ENCODE data around the gene INTS14. TPM values are rescaled to one million over a fixed set of nuclear protein-coding genes. Genes with fewer than 3 reads are reported as not detected.

The INTS14 gene
- total RNA-seq, 1 donor from 2014 or later, result 40.9 TPM

DNA sequence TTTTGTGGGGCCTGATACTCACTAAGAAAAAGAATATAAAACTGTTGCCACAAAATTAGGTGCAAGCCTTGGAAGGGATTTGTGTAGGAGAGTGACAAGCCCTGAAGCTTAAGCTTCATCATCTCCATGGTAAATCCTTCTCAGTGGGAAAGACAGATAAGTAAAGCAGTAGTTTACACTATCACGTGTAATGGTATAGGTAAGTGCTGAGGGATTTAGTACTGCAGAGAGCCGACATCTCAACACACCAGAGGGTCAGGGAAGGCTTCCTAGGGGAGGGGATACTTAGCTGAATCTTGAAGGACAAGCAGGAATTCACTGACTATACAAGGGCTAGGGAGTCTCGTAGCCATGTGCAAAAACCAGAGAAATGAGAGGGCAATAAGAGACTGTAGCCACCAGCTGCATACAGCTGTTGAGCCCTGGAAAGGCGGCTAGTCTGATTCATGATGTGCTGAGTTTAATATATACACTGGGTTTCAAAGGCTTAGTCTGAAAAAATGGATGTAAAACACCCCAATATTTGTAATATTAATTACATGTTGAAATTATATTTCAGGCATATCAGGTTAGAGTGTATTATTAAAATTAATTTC lies 21.9 kb upstream of the INTS14 start:
- no peak for DNase-seq (ENCODE audit: low read depth)
- H3K4me3 ChIP-seq (ENCODE audit: low read depth, low read length), result no peak overlapping the region
- TF ChIP-seq, protein P1, sequence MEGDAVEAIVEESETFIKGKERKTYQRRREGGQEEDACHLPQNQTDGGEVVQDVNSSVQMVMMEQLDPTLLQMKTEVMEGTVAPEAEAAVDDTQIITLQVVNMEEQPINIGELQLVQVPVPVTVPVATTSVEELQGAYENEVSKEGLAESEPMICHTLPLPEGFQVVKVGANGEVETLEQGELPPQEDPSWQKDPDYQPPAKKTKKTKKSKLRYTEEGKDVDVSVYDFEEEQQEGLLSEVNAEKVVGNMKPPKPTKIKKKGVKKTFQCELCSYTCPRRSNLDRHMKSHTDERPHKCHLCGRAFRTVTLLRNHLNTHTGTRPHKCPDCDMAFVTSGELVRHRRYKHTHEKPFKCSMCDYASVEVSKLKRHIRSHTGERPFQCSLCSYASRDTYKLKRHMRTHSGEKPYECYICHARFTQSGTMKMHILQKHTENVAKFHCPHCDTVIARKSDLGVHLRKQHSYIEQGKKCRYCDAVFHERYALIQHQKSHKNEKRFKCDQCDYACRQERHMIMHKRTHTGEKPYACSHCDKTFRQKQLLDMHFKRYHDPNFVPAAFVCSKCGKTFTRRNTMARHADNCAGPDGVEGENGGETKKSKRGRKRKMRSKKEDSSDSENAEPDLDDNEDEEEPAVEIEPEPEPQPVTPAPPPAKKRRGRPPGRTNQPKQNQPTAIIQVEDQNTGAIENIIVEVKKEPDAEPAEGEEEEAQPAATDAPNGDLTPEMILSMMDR (conservative IDR thresholded peaks at IDR 0.05; ENCODE audit: low read depth, low read length), result no peak

DNA sequence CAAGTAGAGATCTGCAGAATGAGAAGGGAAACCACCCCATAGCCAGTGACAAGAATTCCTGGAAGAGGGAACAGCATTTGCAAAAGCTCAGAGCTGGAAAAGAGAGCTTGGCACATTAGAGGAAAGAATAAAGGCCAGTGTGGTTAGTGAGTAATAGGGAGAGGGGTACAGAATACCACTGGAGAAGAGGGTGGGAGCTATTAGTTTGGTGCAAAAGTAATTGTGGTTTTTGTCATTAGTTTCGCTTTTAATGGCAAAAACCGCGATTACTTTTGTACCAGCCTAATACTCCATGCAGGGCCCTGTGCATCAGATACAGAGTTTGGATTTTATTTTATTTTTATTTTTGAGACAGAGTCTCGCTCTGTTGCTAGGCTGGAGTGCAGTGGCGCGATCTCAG lies 20.6 kb upstream of the INTS14 start:
- TF ChIP-seq, protein P1 (conservative IDR thresholded peaks at IDR 0.05; ENCODE audit: low read depth, low read length), result no peak
- no peak for DNase-seq (ENCODE audit: low read depth)
- H3K4me3 ChIP-seq (ENCODE audit: low read depth, low read length), result no peak overlapping the region

DNA sequence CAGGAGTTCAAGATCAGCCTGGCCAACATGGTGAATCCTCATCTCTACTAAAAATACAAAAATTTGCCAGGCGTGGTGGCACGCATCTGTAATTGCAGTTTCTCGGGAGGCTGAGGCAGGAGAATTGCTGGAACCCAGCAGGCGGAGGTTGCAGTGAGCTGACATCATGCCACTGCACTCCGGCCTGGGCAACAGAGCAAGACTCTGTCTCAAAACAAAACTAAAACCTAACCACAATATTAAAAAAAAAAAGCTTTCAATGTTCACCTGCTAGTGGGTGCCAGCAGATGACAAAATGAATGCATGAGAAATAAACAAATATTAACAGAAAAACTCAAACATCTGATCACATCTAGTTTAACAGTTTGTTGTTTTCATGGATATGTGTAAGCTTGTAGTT lies 19.8 kb upstream of the INTS14 start:
- TF ChIP-seq, protein P1 (conservative IDR thresholded peaks at IDR 0.05; ENCODE audit: low read depth, low read length), result no peak
- no peak for DNase-seq (ENCODE audit: low read depth)
- no peak overlapping the region for H3K4me3 ChIP-seq (ENCODE audit: low read depth, low read length)

DNA sequence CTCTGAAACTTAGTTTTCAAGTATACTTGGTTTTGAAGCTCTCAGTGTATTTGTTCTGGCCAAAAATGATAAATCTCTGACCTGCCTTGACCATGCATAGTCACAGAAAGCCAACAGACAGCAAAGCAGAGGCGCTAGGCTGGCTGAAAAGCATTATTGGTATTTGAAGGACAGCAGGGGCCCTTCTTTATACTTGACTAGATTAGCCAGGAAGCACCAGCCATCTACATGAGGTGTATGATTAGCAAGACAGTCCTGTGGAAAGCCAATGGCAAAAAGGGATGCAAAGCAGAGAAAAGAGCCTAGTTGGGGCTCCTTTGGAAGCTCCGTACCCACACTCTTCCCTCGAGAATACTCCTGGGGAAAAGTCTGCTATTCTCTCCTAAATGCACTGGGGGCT lies 18.6 kb upstream of the INTS14 start:
- TF ChIP-seq, protein P1 (conservative IDR thresholded peaks at IDR 0.05; ENCODE audit: low read depth, low read length), result no peak
- H3K4me3 ChIP-seq (ENCODE audit: low read depth, low read length), result no peak overlapping the region
- DNase-seq (ENCODE audit: low read depth), result no peak

DNA sequence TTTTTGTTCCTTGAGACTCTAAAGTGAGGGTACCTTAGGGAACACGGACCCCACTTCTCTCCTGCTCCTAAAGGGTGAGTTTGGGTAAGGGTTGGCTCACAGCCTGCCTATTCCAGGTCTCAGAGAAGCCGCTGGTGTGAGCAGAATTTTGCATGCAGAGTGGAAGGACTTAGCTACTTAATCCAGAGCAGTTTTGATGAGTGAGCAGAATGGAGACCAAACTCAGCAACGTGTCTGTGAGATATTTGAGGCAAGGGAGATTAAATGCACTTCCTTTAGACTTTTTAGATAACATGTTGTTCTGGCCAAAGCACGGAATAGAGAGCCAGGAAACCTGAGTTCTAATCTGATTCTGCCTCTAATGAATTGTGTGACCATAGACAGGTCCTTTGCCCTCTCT lies 15.9 kb upstream of the INTS14 start:
- DNase-seq (ENCODE audit: low read depth), result no peak

DNA sequence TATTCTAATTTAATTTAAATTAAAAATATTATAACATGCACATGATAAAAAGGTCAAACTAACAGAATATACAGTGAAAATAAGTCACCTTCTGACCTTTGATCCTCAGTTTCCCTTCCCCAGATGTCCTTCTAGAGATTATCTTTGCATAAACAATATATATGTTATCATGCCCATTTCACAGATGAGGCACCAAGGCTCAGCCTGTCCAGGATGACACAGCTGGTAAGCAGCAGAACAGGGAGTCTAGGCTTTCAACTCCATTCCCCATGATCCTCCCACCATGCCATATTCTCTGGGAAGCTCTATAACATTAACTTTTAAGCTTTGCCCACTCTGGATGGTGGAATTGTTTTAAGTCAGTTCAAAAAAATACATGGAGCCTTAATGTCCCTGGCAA lies 12.2 kb upstream of the INTS14 start:
- DNase-seq (ENCODE audit: low read depth), result no peak
- TF ChIP-seq, protein P1 (conservative IDR thresholded peaks at IDR 0.05; ENCODE audit: low read depth, low read length), result no peak
- no peak overlapping the region for H3K4me3 ChIP-seq (ENCODE audit: low read depth, low read length)

More for the DNA sequence above, 15.9 kb upstream of the INTS14 start:
- TF ChIP-seq, protein P1 (conservative IDR thresholded peaks at IDR 0.05; ENCODE audit: low read depth, low read length), result no peak
- H3K4me3 ChIP-seq (ENCODE audit: low read depth, low read length), result no peak overlapping the region

DNA sequence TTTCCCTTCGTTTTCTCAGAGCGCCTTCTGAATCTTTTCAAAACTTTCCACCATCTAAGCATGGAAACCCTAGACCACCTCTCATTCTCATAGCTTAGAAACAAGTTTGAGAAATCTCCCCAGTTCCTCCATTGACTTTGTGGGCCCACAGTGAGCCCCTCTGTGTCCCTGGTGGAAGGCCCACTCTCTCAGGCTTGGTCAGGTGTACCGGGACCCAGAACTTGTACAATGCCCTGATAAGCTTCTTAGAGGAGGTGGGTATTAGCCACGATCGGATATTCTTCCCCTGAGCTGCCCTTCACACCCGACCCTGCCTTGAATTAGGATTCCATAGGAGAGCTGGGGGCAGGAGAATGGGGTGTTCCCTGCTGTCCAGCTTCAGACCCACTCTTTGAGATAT lies 10.7 kb upstream of the INTS14 start, which contains the start of gene SLC24A1:
Gene SLC24A1, plus strand, starts transcription at position 301 of the 400 bp plus-strand sequence. CDS start 2,143 bp downstream, outside the sequence.
- DNase-seq (ENCODE audit: low read depth), result no peak
- no peak within 1 kb of the TSS for H3K4me3 ChIP-seq (ENCODE audit: low read depth, low read length)
- TF ChIP-seq, protein P1 (conservative IDR thresholded peaks at IDR 0.05; ENCODE audit: low read depth, low read length), result no peak
